A549 treated with RU486 at 1 μM for 4 hours (cell line): ENCODE data around the gene ATP8A1. TPM values are rescaled to one million over a fixed set of nuclear protein-coding genes. Genes with fewer than 3 reads are reported as not detected.

Source experiments
- total RNA-seq: library from RNA; stranded (reverse); fragments of 200-300 nt; extraction: Qiagen RNA extraction; gene quantifications from 5 replicates; pipeline ENCODE4 v1.2.3, GENCODE V29; 2022; ENCODE audit warnings: low read depth

ATP8A1 gene
- 0.02 to 0.10 TPM (median 0.07 TPM) in 5 replicates for total RNA-seq

GRCh38 chr4:42656944-42657792 is at the start of gene ATP8A1:
TSS of gene ATP8A1 (minus strand) at chr4:42657105. CDS start at chr4:42656873, 232 bp downstream.

DNA sequence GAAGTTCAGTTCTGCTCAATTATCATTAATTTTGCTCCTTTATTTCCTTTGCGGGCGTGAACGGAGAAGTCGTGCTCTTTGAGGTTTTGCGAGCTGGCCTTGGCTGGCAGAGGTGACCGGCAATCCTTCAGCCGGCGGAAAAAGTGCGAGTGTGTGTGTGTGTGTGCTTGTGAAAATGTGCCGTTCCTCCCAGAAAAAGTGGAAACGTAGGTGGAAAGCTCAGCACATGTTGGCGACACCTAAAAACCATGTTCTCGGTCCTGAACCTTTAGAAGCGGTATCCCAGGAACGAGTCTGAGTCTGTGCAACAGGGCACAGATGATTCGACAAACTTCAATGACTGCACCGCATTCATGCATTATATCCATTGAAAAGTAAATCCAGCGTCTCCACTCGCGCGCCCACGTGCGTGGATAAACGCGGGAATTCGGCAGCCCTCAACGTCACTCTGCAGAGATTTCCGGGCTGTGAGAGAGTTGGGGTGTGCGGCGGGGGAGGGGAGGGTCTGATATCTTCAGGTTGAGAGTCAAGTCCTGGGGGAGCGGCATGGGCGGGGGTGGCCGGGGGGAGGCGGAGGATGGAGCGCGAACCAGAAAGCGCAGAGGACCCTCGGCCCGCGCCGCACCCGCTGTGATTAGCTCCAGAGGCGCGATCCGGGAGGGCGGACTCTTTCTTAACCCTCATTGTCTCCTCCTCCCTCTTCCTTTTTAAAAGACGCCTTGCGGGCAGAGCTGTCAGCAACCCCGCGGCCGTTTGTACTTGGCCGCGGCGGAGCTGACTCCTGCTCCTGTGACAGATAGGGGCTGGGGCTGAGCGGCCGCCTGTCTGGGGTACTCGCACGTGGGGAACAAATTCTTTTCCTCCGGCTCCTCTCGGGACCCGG is 259.9 kb downstream of the ATP8A1 start, which contains the start of gene SHISA3:
Gene SHISA3 (plus strand): TSS at position 737 of the 883 bp plus-strand sequence. CDS start 569 bp downstream, outside the sequence.

Other genes starting within 250 kb of the ATP8A1 start
- not detected in 5 replicates for gene GRXCR1, start 235.6 kb upstream of the ATP8A1 start, total RNA-seq